ENCODE data around the gene BRINP1.

- TF ChIP-seq POLR2A (IDR thresholded peaks at IDR 0.05) (no peak), CTCF (IDR thresholded peaks at IDR 0.05) (no peak)
These were observed 212.0 kb downstream of the BRINP1 start for GRCh38 chr9:119157196-119157595.

All from tibial nerve (tissue), 3 donors.